Lower lobe of right lung (tissue), 2 donors: ENCODE measurements around the gene LENG9. TPM values are rescaled to one million over a fixed set of nuclear protein-coding genes. Genes with fewer than 3 reads are reported as not detected.

Source experiments
- ATAC-seq, 2 donors: fragments of 200-7000 bp; cut with Tn5 transposase; one replicate each; pipeline ENCODE4 v1.9.1; 2020 to 2022; ENCODE audit warnings: mild to moderate bottlenecking in 2 of 2, moderate library complexity in 2 of 2
- DNase-seq: peaks from one replicate; pipeline ENCODE4 v3.0.0-alpha.2; 2020
- H3K27ac ChIP-seq: fragments of 200-600 bp; one replicate; pipeline ENCODE4 v1.8.0; 2022
- H3K27me3 ChIP-seq: fragments of 200-600 bp; one replicate; pipeline ENCODE4 v1.8.0; 2022; ENCODE audit warnings: low read depth
- H3K36me3 ChIP-seq: fragments of 200-600 bp; one replicate; pipeline ENCODE4 v1.8.0; 2022; ENCODE audit warnings: mild to moderate bottlenecking
- H3K4me1 ChIP-seq: fragments of 200-600 bp; one replicate; pipeline ENCODE4 v1.8.0; 2022
- H3K4me3 ChIP-seq: fragments of 200-600 bp; one replicate; pipeline ENCODE4 v1.8.0; 2022; ENCODE audit warnings: mild to moderate bottlenecking
- H3K9me3 ChIP-seq: fragments of 200-600 bp; one replicate; pipeline ENCODE4 v1.8.0; 2022
- CTCF ChIP-seq: fragments of 200-600 bp; IDR thresholded peaks from one replicate; pipeline ENCODE4 v1.8.0; 2022; ENCODE audit warnings: antibody characterized with exemption, mild to moderate bottlenecking
- intact Hi-C: fragments of 100-400 bp; cut with DNase I; formaldehyde crosslinking; loops from one replicate; pipeline ENCODE4 v1.11.0; 2022
- total RNA-seq: library from RNA; stranded (reverse); fragmentation: NEBNext Ultra II Directional; extraction: Animal tissue kit (Norgen Biotek cat#: 25700); gene quantifications from one replicate; pipeline ENCODE4 v1.2.1, GENCODE V29; 2021
- donor health status: DM: no; HTN: yes; CAD: no; lungs with severe emphysema.

The LENG9 gene
- total RNA-seq, 1 donor from 2014 or later = 7.3 TPM

GRCh38 chr19:54440641-54441040 is 22.9 kb downstream of the LENG9 start:
- Histone ChIP-seq H3K36me3 (peaks cover 18% of the 10 kb centered on the region), H3K27me3 (no peaks in the 10 kb centered on the region), H3K4me1 (peaks cover 6% of the 10 kb centered on the region), H3K4me3 (no peak overlapping the region), H3K9me3 (no peaks in the 10 kb centered on the region), H3K27ac (no peak overlapping the region)
- no peak for TF ChIP-seq CTCF
- DNase-seq (no peak), ATAC-seq (no peak)
- intact Hi-C loops = no loop called here

GRCh38 chr19:54439174-54439851 is 24.3 kb downstream of the LENG9 start:
- peak; percentile 29 for TF ChIP-seq CTCF
- H3K4me3 ChIP-seq = no peak overlapping the region
- no peaks in the 10 kb centered on the region for H3K27me3 ChIP-seq
- ATAC-seq = peak in 1 of 2 donors; percentile 32
- DNase-seq = no peak
- no peak overlapping the region for H3K27ac ChIP-seq
- intact Hi-C loops = no loop called here
- no peaks in the 10 kb centered on the region for H3K9me3 ChIP-seq
- peaks cover 7% of the 10 kb centered on the region for H3K36me3 ChIP-seq
- H3K4me1 ChIP-seq = peaks cover 9% of the 10 kb centered on the region

- ATAC-seq (no peak), DNase-seq (no peak)
- Histone ChIP-seq H3K4me1 (peaks cover 10% of the 10 kb centered on the region), H3K36me3 (peaks cover 4% of the 10 kb centered on the region), H3K27me3 (no peaks in the 10 kb centered on the region), H3K27ac (no peak overlapping the region), H3K9me3 (no peaks in the 10 kb centered on the region), H3K4me3 (no peak overlapping the region)
- intact Hi-C loops = no loop called here
- no peak for TF ChIP-seq CTCF
These were observed 26.8 kb downstream of the LENG9 start for GRCh38 chr19:54436628-54437252.

GRCh38 chr19:54436031-54436523 is 27.5 kb downstream of the LENG9 start:
- ATAC-seq = peak in 1 of 2 donors; percentile 16
- no peak overlapping the region for H3K4me3 ChIP-seq
- peaks cover 4% of the 10 kb centered on the region for H3K36me3 ChIP-seq
- no peak overlapping the region for H3K27ac ChIP-seq
- TF ChIP-seq CTCF = no peak
- intact Hi-C loops = no loop called here
- no peak for DNase-seq
- H3K4me1 ChIP-seq = peaks cover 17% of the 10 kb centered on the region
- no peaks in the 10 kb centered on the region for H3K27me3 ChIP-seq
- no peaks in the 10 kb centered on the region for H3K9me3 ChIP-seq

GRCh38 chr19:54435551-54436016 is 28.0 kb downstream of the LENG9 start:
- DNase-seq (no peak), ATAC-seq (no peak)

More at GRCh38 chr19:54435551-54436016, 28.0 kb downstream of the LENG9 start:
- no peak for TF ChIP-seq CTCF
- no peak overlapping the region for H3K4me3 ChIP-seq
- no peaks in the 10 kb centered on the region for H3K27me3 ChIP-seq
- no peak overlapping the region for H3K27ac ChIP-seq
- H3K36me3 ChIP-seq = peaks cover 4% of the 10 kb centered on the region
- no peaks in the 10 kb centered on the region for H3K9me3 ChIP-seq
- intact Hi-C loops = no loop called here
- peaks cover 22% of the 10 kb centered on the region for H3K4me1 ChIP-seq
